DMS79 (cell line): ENCODE measurements around the gene BRCC3.

Experiments used
- DNase-seq: peaks from one replicate; lab custom pipeline; 2025; lab: John Stamatoyannopoulos, UW

Gene BRCC3

DNA sequence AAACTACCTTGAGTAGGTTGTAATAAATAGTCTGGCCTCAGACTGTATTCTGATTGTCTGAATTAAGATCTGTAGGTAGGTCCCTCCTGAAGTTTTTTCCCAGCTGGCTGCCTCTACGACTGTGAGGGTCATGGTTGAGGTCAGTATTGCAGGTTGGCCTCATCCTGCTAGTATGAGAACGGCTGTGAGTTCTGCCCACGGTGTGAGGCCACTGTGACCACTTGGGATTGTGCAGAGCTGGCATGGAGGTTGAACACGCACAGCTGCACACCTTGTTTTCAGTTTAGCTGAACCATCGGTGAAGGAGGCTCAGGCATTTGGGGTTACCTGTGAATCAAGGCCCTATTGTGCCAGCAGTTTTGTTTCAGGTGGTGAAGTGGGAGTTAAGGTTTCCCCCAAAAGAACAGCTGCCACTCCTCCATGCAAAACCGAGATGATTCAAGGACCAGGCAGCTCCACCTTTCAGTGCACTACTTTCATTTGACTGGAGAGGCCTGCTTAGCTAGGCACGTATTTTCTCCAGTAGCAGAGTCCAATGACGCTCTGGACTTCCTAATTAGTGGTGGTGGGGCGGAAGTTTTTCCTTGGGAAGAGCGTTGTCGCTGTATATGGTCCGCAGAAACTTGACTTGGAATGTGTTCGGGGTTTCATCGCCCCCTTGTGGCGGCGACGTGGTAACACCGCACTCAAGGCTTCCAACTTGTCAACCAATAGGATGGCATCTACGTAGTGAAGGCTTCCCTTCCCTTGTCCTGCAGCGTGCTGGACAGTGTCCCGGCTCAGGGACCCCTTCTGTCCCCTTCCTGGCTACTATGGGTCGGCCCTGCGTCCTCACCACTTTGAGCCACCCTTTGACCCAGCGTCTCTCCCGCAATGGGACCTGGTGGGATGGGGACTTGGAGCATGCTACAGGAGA, 14.2 kb upstream of the BRCC3 start:
- no peak for DNase-seq

GRCh38 chrX:155061760-155062159, 9.5 kb upstream of the BRCC3 start:
- no peak for DNase-seq

GRCh38 chrX:155065035-155065734, 6.1 kb upstream of the BRCC3 start:
- DNase-seq = no peak

GRCh38 chrX:155068165-155068564, 3.1 kb upstream of the BRCC3 start:
- no peak for DNase-seq

- no peak for DNase-seq
These were observed 1.9 kb upstream of the BRCC3 start for GRCh38 chrX:155069414-155069813.

DNA sequence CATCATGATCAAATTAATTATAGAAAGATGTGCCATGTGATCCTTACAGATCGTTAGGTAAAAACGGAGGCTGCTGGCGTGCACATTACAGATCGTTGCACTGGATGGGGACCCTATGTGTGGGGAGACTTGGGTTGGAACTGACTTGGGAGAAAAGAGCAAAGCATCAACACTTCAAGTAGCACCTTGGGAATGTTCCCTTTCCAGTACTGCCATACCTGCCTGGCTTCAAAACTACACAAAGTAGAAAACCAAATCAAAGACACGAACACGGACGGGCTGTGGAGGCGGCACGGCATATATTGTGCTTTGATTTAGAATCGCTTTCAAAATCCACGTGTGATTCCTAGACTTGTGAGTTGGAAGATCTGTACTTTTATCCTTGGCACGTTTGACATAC, 1.3 kb upstream of the BRCC3 start:
- no peak for DNase-seq

GRCh38 chrX:155070663-155070974, 689 bp upstream of the BRCC3 start:
- no peak for DNase-seq

DNA sequence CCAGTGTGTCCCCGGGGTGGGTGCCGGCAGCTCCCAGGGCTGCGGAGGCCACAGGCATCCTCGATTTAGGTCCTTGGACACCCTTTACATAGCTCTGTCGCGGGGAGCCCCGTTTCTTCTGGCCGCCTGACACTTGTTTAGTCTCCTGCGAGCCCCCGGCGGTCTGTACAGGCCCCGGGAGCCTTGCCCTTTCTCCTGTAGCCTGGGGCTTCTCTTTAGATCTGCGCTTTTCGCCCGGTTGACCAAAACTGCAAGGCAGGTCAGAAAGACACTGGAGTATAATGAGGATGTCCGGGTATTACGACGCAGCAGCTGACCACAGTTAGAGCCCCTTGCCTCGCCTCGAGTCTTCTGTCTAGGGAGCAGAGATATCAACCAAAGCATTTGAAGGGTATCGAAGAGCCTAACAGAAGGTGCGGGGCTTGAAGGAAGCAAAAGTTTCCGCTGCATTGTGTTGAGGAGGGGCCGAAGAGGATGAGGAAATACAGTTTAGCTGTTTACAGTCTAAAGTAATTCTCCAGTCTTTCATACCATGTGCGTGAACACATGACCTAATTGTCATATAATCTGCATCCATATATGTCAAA, 479 bp downstream of the BRCC3 start:
- DNase-seq = no peak

- DNase-seq = no peak
These were observed 15.0 kb downstream of the BRCC3 start for GRCh38 chrX:155086202-155086840.

DNA sequence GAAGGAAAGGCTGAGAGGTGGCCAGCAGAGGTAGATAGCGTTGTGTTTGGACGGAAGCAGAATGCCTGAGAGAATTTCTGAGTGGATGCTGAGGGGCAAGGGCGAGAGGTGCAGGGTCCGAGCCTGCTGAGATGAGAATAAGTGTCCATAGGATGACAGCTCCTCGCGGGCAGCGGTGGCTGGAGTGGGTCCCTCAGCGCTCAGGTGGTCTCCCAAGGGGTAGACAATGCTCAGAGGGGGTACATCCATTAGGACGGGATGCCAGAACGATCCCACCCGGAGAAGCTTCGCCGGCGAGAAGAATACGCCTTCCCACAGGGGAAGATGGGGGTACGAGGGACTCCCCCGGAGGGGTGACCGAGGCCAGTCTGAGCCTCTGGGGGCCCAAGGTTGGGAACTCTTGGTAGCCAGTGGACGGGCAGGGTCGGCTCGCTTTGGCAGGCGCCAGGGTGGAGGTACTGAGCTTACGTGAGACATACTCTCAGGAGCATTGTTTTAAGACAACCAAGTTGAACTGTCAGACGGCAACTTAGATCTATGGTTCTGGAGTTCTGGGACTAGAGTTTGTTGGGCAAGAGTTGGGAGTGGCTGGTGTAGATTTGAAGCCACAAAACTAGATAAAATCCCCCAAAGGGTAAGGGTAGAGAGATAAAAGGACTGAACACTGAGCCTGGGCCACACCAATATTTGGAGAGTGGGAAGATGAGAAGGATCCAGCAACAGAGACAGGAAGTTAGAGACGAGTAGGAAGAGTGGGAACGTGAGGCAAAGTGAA, 15.8 kb downstream of the BRCC3 start:
- no peak for DNase-seq

DNA sequence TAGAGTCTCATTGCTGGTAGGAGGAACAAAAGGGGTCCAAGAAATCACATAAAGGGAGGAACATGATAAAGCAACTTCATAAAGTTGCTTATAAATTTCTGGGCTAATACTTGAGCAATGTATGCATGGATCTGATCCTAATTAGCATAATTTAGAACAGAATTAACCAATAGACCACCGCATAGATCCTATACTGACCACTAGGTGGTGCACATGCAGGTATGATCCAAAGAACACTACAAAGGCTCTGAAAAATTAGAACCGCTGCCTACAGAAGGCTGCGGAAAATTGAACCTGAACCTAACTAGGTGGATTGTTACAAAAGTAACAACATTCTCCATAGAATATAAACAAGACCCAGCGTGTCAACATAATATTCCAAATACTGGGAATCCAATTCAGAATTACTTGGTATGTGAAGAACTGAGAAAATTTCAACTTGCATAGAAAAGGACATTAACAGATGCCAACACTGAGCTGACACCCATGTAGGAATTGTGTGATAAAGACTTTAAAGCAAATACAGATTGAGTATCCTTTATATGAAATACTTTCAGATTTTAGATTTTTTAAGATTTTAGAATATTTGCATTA, 23.3 kb downstream of the BRCC3 start:
- no peak for DNase-seq

- DNase-seq = no peak
These were observed 34.6 kb downstream of the BRCC3 start for GRCh38 chrX:155105919-155106318.

DNA sequence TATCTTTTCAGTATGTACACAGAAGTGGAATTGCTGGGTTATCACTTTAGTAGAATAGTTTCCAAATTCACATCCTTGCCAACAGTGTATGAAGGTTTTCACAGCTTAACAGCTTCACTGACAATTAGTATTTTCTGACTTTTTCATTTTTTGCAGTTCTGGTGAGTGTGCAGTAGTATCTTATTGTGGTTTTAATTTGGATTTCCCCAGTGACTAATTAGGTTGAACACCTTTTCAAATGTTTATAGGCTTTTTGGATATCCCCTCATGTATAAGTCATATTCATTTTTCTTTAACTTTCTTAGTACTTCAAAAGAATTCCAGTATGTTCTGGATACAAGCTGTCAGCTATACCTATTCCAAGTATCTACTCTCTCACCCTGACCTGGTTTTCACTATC, 37.1 kb downstream of the BRCC3 start:
- no peak for DNase-seq

DNA sequence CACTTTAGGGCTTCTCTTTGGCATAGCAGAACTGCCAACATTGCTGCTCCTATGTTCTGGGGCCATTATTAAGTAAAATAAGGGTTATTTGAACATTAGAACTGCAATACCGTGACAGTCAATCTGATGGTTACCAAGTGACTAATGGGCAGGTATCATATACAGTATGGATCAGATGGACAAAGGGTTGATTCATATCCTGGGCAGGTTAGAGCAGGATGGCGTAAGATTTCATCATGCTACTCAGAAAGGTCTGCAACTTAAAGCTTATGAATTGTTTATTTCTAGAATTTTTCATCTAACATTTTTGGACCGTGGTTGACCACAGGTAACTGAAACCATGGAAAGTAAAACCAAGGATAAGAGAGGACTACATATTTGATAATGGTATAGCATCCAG, 40.9 kb downstream of the BRCC3 start:
- no peak for DNase-seq

DNA sequence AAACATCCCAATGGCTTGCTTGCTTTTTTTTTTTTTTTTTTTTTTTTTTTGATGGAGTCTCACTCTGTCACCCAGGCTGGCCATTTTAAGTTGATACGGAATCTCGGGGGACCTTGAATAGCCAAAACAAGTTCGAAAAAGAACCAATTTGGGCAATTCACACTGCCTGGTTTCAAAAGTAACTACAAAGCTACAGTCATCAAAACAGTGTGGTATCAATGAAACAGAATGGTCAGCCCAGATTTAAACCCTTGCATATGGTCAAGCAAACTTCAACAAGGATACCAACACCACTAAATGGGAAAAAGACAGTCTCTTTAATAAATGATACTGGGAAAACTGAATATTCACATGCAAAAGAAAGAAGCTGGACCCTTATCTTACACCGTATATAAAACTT, 41.8 kb downstream of the BRCC3 start:
- DNase-seq = no peak

DNA sequence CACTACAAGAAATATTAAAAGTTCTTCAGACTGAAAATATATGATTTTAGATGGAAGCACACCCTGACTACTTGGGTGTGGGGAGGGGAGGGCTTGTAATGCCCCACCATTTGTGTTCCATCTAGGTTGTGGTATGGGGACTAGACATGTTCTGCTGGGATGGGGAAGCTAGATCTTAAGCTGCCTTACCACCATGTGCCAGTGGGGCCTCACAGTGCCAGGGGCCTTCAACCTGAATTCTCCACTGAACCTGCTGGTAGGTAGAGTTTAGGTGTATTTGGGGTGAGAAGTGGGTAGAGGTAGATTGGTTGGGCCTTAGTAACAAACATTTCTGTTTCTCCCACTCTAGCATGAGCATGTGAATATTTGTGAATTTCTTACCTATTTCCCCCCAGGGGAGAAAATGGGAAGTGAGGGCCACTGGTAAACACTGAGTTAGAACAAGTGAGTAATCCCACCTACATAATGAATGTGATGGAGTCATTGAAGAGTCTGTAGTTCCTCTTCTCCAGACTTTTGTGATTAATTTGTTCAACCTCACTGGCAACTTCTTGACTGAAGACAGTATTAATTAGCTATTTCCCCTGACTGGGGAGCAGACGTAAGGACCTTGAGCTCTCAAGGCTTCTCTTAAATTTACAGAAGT, 44.0 kb downstream of the BRCC3 start:
- no peak for DNase-seq

DNA sequence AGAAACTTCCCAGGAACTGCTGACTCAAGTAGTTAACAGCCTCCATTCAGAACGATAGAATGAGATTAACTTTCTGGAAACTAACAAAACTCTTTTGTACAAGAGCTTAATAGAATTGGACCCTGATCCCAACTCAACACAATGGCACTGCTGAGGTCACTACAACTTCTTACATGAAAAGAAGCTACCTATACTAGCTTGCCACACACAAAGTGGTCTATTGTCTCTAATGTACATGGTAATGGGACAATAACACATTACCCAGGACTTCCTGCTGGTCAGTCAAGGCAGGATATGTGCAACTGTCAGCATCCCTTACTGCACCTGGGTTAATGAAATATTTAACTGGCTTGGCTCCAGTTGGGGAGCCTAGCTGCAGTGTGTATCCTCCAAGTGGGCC, 56.2 kb downstream of the BRCC3 start:
- DNase-seq = no peak

DNA sequence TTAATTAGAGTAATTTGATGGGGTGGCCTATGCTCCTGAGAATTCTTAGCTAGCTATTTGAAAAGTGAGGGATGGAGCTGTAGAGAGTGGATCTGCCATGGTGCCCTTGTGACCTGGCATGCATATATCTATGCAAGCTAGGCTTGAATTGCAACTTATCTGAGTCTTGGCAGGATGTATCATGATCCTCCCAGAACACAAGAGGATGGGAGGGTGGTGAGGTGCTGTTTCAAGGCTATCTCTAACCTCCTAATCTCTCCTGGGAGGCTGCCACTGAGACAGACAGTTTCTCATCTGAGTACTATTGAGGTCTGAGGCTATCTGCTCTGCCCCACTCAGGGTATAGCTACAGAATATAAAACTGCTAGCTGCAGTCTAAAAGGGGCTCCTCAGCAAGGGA, 56.6 kb downstream of the BRCC3 start:
- no peak for DNase-seq

GRCh38 chrX:155132110-155132509, 60.8 kb downstream of the BRCC3 start:
- no peak for DNase-seq

GRCh38 chrX:155134255-155134654, 62.9 kb downstream of the BRCC3 start:
- DNase-seq = no peak

GRCh38 chrX:155143959-155144548, 72.7 kb downstream of the BRCC3 start:
- DNase-seq = no peak
